Loucy (cell line): ENCODE results near the gene AIMP1.

Experiments
- EZH2phosphoT487 ChIP-seq: fragments of 200-600 bp; IDR thresholded peaks from 2 replicates; pipeline ENCODE4 v1.6.1; 2018; ENCODE audit warnings: antibody characterized with exemption, mild to moderate bottlenecking, moderate library complexity, borderline replicate concordance
- TF ChIP-seq, protein P1 (sequence below): fragments of 200-600 bp; sonication (generic); conservative IDR thresholded peaks from 2 replicates; pipeline ENCODE4 v1.5.1; 2014; ENCODE audit warnings: mild to moderate bottlenecking, antibody characterized with exemption, low read length

DNA sequence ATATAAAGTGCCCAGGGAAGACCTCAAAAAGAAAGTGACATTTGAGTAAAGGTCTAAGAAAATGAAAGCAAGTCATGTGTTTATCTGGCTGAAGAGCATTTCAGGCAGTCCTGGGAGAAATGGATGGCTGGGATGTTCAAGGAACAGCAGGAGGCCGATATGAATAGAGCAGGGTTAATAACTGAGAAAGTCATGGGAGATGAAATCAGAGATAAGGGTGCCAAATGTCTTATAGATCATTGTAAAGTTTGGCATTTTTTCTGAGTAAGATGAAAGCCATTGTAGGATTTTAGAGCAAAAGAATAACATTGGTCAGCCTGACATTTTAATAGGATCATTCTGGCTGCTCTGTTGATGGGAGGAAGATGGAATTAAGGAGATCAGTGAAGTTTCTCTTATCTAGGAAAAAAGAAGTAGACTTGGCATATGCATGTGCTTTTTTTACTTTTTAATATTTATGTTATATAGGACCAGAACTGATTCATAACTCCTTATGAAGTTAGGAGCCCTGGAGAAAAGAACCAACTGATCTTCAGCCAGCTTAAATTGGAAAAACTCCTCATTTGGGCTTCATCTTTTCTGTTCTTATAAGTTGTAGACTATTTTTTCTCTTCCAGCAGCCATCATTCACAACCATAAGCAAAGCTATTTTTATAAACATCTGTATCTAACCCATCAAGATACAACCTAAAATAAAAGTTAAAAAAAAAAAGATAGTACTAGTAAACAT is 18.6 kb downstream of the AIMP1 start:
- TF ChIP-seq, protein P1, sequence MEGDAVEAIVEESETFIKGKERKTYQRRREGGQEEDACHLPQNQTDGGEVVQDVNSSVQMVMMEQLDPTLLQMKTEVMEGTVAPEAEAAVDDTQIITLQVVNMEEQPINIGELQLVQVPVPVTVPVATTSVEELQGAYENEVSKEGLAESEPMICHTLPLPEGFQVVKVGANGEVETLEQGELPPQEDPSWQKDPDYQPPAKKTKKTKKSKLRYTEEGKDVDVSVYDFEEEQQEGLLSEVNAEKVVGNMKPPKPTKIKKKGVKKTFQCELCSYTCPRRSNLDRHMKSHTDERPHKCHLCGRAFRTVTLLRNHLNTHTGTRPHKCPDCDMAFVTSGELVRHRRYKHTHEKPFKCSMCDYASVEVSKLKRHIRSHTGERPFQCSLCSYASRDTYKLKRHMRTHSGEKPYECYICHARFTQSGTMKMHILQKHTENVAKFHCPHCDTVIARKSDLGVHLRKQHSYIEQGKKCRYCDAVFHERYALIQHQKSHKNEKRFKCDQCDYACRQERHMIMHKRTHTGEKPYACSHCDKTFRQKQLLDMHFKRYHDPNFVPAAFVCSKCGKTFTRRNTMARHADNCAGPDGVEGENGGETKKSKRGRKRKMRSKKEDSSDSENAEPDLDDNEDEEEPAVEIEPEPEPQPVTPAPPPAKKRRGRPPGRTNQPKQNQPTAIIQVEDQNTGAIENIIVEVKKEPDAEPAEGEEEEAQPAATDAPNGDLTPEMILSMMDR, result no peak
- TF ChIP-seq EZH2phosphoT487, result no peak
